Motor neuron (in vitro differentiated cells): ENCODE results near the gene SH3BGRL3. TPM values are rescaled to one million over a fixed set of nuclear protein-coding genes. Genes with fewer than 3 reads are reported as not detected.
"Not testable (repeated sequence)": the region's sequence is repeated elsewhere in the genome, so short reads cannot be mapped to it uniquely, and the experiment has no call there.

ENCODE experiments used
- ATAC-seq, 8 experiments: fragments of 200-7000 bp; cut with Tn5 transposase; replicated peaks in 6 of 8; 2 replicates each; pipeline ENCODE4 v1.8.0; 2021; ENCODE audit warnings: mild to moderate bottlenecking in 8 of 8, moderate library complexity in 8 of 8
- H3K27ac ChIP-seq, 2 donors: fragments of 250-450 bp; sonication (Bioruptor Pico); 2 replicates each; pipeline ENCODE4 v1.9.0; 2021; ENCODE audit warnings: antibody characterized with exemption in 2 of 2, mild to moderate bottlenecking in 2 of 2, moderate library complexity in 1 of 2
- H3K4me1 ChIP-seq, 2 donors: fragments of 250-450 bp; sonication (Bioruptor Pico); replicated peaks in 1 of 2; 2 replicates each; pipeline ENCODE4 v1.6.1; 2021; ENCODE audit warnings: antibody characterized with exemption in 2 of 2, mild to moderate bottlenecking in 2 of 2, moderate library complexity in 1 of 2
- H3K4me3 ChIP-seq, 5 donors: fragments of 250-450 bp; sonication (Bioruptor Pico); 2 replicates each; pipeline ENCODE4 v1.9.0; 2021; ENCODE audit warnings: antibody characterized with exemption in 5 of 5, mild to moderate bottlenecking in 5 of 5, moderate library complexity in 4 of 5
- WGBS, 10 experiments: fragments of 450-650 bp; shearing (Covaris generic); methylation state at CpG; one replicate each; pipeline ENCODE4 v1.0.0; 2022; 5-methylcytosine and 5-hydroxymethylcytosine counted together
- in situ Hi-C, 9 experiments: fragments of 400-800 bp; cut with MboI; loops; one replicate each; pipeline ENCODE4 v1.15.0; 2021; ENCODE audit warnings: low sequenced_read_pairs in 9 of 9, low pct_unique_long_range_greater_than_20kb in 2 of 9; ENCODE audit not compliant: unreplicated experiment in 9 of 9
- total RNA-seq, 8 experiments: library from RNA; unstranded; fragments of 300-600 nt; gene quantifications; 2 replicates each; pipeline versions ENCODE4 v1.2.3 to v1.2.4, GENCODE V29; 2022

Gene SH3BGRL3
- total RNA-seq, 8 experiments from 2014 or later, result 34.1 to 125 (median 45.5) TPM

GRCh38 chr1:26297057-26297790, 17.3 kb downstream of the SH3BGRL3 start:
- peak in 3 of 8 experiments; percentile 12 to 29 (median 20) for ATAC-seq
- in situ Hi-C loops, result loop anchor here in 1 of 9 experiments (25.0 kb wide), 1 partner anchor 90 kb away; no protein-coding TSS in a partner anchor
- Histone ChIP-seq H3K27ac (no peak overlapping the region), H3K4me1 (no peaks in the 10 kb centered on the region), H3K4me3 (no peak overlapping the region)
- WGBS, 10 experiments, result 80 to 98% (median 92%) methylated on average over 1 to 8 of the region's 12 CpGs; no CpG with 5 or more reads in 5 of the 10 experiments

GRCh38 chr1:26297791-26298124, 17.9 kb downstream of the SH3BGRL3 start:
- no peak overlapping the region for H3K27ac ChIP-seq
- in situ Hi-C loops, result loop anchor here in 1 of 9 experiments (25.0 kb wide), 1 partner anchor 90 kb away; no protein-coding TSS in a partner anchor
- WGBS, 10 experiments, result 56 to 92% (median 83%) methylated on average over 1 to 3 of the region's 6 CpGs; no CpG with 5 or more reads in 7 of the 10 experiments
- H3K4me3 ChIP-seq, result no peak overlapping the region
- H3K4me1 ChIP-seq, result no peaks in the 10 kb centered on the region
- peak in 1 of 8 experiments; percentile 4 for ATAC-seq

- Histone ChIP-seq H3K4me1 (peaks cover 1 to 2% of the 10 kb centered on the region in 2 donors), H3K27ac (no peak overlapping the region), H3K4me3 (no peak overlapping the region)
- ATAC-seq, result peak in 2 of 8 experiments; percentile 11 to 14
- 86 to 96% (median 90%) methylated on average over 3 to 6 of the region's 11 CpGs; no CpG with 5 or more reads in 5 of the 10 experiments for WGBS, 10 experiments
- in situ Hi-C loops, result no loop called here
Observed at GRCh38 chr1:26300578-26301275, 20.8 kb downstream of the SH3BGRL3 start.

DNA sequence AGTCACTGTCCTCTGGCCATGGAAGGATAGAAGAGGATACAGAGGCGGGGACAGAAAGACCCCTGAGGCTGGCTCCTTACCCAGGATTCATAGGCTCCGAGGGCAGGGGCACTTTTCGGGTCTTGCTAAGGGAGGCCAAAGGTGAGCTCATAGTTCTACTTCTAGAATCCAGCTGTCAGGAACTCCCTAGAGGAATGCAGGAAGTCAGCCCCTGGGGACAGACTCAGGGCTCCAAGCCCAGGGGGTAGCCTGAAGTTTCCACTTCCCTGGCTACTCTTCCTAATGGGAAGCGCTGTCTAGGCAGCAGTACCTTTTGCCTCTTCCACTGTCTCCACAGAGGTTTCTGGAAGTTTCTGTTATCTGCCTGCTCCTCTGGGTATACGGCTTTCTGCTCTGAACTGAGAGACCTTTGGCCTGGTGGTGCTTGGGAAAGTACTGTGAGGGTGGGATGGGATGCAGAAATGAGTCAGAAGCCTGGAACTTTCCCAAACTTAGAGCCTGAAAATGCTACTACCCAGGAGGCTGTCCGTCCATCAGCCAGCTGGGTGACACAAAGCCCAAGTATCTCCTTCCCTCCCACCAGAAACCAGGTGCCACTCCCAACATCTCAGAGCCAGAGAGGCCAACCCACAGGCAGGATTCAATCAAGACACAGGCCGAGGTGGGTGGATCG, 23.0 kb downstream of the SH3BGRL3 start:
- in situ Hi-C loops, result no loop called here

DNA sequence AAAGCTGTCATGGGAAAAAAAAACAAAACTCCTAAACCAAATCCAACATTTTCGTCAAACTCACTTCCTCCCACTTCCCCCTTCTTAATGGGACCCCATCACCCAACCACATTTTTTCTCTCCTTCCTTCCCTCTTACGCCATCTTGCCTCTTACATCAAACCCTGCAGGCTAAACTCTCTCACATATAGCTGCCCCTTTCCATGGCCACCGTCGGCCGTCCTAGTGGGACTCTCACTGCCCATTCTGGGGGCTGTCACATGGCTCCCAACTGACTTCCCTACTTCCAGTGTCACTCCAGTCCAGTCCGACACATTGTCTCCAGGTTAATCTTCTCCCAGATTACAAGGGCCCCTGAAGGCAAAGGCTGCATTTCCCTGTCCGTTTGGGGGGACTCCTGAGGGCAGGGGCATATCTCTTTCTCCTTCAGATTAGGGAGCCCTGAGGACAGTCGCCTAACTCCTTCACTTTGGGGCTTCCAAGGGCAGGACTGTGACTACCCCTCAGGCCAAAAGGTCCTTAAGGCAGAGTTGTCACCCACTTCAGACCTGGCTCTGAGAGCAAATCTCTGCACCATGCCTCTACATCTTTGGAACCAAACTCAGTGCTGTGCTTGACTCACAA, 25.9 kb downstream of the SH3BGRL3 start:
- peaks cover 7 to 9% of the 10 kb centered on the region in 2 donors for H3K4me1 ChIP-seq
- peak overlapping the region; percentile 65 to 85 (median 73) for H3K4me3 ChIP-seq
- 0 to 47% (median 28%) methylated on average over 1 to 8 of the region's 8 CpGs for WGBS, 10 experiments
- in situ Hi-C loops, result no loop called here
- H3K27ac ChIP-seq, result peak overlapping the region in 1 of 2 donors; percentile 13
- no peak for ATAC-seq

More for the DNA sequence above, 23.0 kb downstream of the SH3BGRL3 start:
- ATAC-seq, result peak in 2 of 8 experiments; percentile 21 to 57
- Histone ChIP-seq H3K4me1 (peaks cover 7 to 9% of the 10 kb centered on the region in 2 donors), H3K27ac (no peak overlapping the region), H3K4me3 (no peak overlapping the region)
- 28 to 100% (median 84%) methylated on average over 1 to 8 of the region's 8 CpGs; no CpG with 5 or more reads in 3 of the 10 experiments for WGBS, 10 experiments

- peak; percentile 92 to 100 (median 100) for ATAC-seq
- Histone ChIP-seq H3K27ac (peak within 1 kb of the TSS in 1 of 2 donors; percentile 13), H3K4me3 (peak within 1 kb of the TSS; percentile 65 to 85 (median 73)), H3K4me1 (peaks cover 7 to 9% of the 10 kb centered on the region in 2 donors)
- 0 to 9% (median 7%) methylated on average over 3 to 28 of the region's 51 CpGs; no CpG with 5 or more reads in 3 of the 10 experiments for WGBS, 10 experiments
- in situ Hi-C loops, result no loop called here
Observed at GRCh38 chr1:26306290-26307229, 26.7 kb downstream of the SH3BGRL3 start, which contains the start of gene UBXN11. TSS of gene UBXN11 (minus strand) at chr1:26306636. CDS start at chr1:26302883, 3,753 bp downstream.

GRCh38 chr1:26307363-26307781, 27.5 kb downstream of the SH3BGRL3 start:
- 25 to 74% (median 66%) methylated on average over 3 to 6 of the region's 6 CpGs for WGBS, 10 experiments
- Histone ChIP-seq H3K27ac (no peak overlapping the region), H3K4me3 (no peak overlapping the region), H3K4me1 (peaks cover 7 to 9% of the 10 kb centered on the region in 2 donors)
- ATAC-seq, result no peak
- in situ Hi-C loops, result no loop called here

GRCh38 chr1:26307966-26308899, 28.3 kb downstream of the SH3BGRL3 start:
- WGBS, 10 experiments, result 67 to 90% (median 83%) methylated on average over 5 to 19 of the region's 21 CpGs; no CpG with 5 or more reads in 1 of the 10 experiments
- H3K4me1 ChIP-seq, H3K27ac ChIP-seq, in situ Hi-C loops, H3K4me3 ChIP-seq, ATAC-seq: not testable (repeated sequence)

- no peak overlapping the region for H3K27ac ChIP-seq
- in situ Hi-C loops, result no loop called here
Observed at GRCh38 chr1:26314501-26314900, 34.6 kb downstream of the SH3BGRL3 start.

DNA sequence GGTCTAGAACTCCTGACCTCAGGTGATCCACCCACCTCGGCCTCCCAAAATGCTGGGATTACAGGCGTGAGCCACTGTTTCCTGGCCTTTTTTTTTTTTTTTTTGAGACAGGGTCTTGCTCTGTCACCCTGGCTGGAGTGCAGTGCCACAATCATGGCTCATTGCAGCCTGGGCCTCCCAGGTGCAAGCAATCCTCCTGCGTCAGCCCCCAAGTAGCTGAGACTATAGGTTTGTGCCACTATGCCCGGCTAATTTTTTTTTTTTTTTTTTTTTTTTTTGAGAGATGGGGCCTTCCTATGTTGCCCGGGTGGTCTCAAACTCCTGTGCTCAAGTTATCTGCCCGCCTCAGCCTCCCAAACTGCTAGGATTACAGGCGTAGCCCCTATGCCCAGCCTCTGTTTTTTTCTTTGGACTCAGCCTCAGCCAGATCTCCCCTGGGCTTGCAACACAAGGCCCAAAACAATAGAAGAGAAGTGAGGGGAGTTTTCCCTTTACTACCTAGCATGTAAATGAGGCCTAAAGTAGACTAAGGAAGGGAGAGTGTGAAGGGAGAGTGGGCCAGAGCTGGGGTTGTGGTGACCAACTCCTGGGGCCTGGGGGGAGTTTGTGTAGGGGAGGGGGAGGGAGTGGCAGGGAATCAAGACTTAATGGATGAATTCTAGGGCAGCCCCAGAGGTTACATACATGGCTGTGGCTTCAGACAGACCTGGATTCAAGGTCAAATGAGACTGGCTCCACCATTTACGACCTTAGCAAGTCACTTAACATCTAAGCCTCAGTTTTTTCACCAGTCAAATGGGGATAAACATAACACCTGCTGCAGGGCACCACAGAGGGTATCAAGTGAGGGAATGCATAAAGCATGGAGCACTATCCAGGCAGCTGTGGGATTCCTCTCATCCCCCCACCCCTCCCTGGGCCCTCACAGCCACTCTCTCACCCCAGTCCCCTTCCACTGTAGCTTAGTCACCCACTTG, 36.3 kb downstream of the SH3BGRL3 start:
- in situ Hi-C loops, result no loop called here
- Histone ChIP-seq H3K4me1 (peaks cover 0 to 7% of the 10 kb centered on the region in 2 donors), H3K4me3 (no peak overlapping the region), H3K27ac (no peak overlapping the region)
- WGBS, 10 experiments, result 17 to 95% (median 80%) methylated on average over 1 to 8 of the region's 8 CpGs; no CpG with 5 or more reads in 1 of the 10 experiments
- ATAC-seq, result no peak

More at GRCh38 chr1:26314501-26314900, 34.6 kb downstream of the SH3BGRL3 start:
- Histone ChIP-seq H3K4me3 (no peak overlapping the region), H3K4me1 (peaks cover 0 to 7% of the 10 kb centered on the region in 2 donors)
- 80 to 100% (median 91%) methylated on average over 1 to 5 of the region's 5 CpGs; no CpG with 5 or more reads in 4 of the 10 experiments for WGBS, 10 experiments
- no peak for ATAC-seq
